Testis (tissue), 3 donors: ENCODE results near the gene SPPL3. TPM values are rescaled to one million over a fixed set of nuclear protein-coding genes. Genes with fewer than 3 reads are reported as not detected.

Source experiments
- DNase-seq: peaks from one replicate; pipeline ENCODE4 v3.0.0-alpha.2; 2019
- H3K27ac ChIP-seq, 2 donors: fragments of 200-600 bp; sonication (generic); one replicate each; pipeline ENCODE4 v1.5.1; 2019
- H3K27me3 ChIP-seq: fragments of 200-600 bp; sonication (generic); one replicate; pipeline ENCODE4 v1.5.1; 2019
- H3K36me3 ChIP-seq: fragments of 200-600 bp; sonication (generic); one replicate; pipeline ENCODE4 v1.5.1; 2017; ENCODE audit warnings: low read depth; ENCODE audit errors: missing control alignments
- H3K4me1 ChIP-seq: fragments of 200-600 bp; sonication (generic); one replicate; pipeline ENCODE4 v1.5.1; 2019
- H3K4me3 ChIP-seq, 2 donors: fragments of 200-600 bp; sonication (generic); one replicate each; pipeline ENCODE4 v1.5.1; 2017 to 2019
- H3K9me3 ChIP-seq: fragments of 200-600 bp; sonication (generic); one replicate; pipeline ENCODE4 v1.5.1; 2017
- POLR2A ChIP-seq: fragments of 450-650 bp; IDR thresholded peaks from one replicate; pipeline ENCODE4 v1.6.1; 2017; ENCODE audit warnings: antibody characterized with exemption, mild to moderate bottlenecking, moderate library complexity
- WGBS, 2 donors: methylation state at CpG; one replicate each; pipeline ENCODE4 v1.1.5; 2018; 5-methylcytosine and 5-hydroxymethylcytosine counted together
- intact Hi-C: fragments of 100-400 bp; cut with DNase I; formaldehyde crosslinking; loops from one replicate; pipeline ENCODE4 v1.15.1; 2023; ENCODE audit warnings: low total_unique reads
- polyA plus RNA-seq: library from polyadenylated mRNA; stranded (reverse); fragments of 350-450 nt; fragmentation: Illumina TruSeq; extraction: RNeasy Lipid Tissue Mini Kit (QIAGEN cat#74804); gene quantifications from one replicate; pipeline ENCODE4 v1.2.3, GENCODE V29; 2014; ENCODE audit warnings: low read depth, low replicate concordance; ENCODE audit not compliant: insufficient read depth
- total RNA-seq, 2 donors: library from RNA; depleted of rRNA; stranded (reverse); fragments of >200 nt; gene quantifications; one replicate each; pipeline ENCODE4 v1.2.3, GENCODE V29; 2016
- TF ChIP-seq, protein P1 (sequence below), 3 experiments: fragments of 450-650 bp in 2 of 3; fragments of 200-600 bp in 1 of 3; sonication (generic) in 1 of 3; IDR thresholded peaks; one replicate each; pipeline ENCODE4 v1.5.1; 2016 to 2019; ENCODE audit warnings: antibody characterized with exemption in 3 of 3, mild to moderate bottlenecking in 2 of 3, moderate library complexity in 1 of 3

Gene SPPL3
- total and polyA plus RNA-seq, 3 donors from 2014 or later, result 61.1 to 190 (median 65.4) TPM

DNA sequence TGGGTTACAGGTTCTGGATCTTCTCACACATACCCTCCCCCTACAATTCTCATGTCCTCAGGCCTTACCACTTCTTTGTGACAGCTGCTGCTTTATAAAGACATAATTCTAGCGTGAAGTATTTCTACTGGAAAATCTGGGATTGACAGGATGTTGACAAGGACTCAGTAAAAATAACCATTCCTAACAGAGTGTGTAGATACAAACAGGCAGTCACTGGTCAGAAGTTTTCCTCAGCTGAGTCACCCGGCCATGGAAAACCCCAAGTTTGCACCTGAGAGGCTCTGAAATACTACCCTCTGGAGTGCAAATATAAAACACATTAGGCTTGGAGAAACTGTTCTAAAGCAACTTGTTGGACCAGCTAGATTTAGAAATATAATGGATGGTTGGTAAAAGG lies 54.4 kb downstream of the SPPL3 start:
- intact Hi-C loops, result no loop called here
- no peak overlapping the region for H3K27ac ChIP-seq
- no peaks in the 10 kb centered on the region for H3K9me3 ChIP-seq
- H3K27me3 ChIP-seq, result no peaks in the 10 kb centered on the region
- H3K4me1 ChIP-seq, result peaks cover 6% of the 10 kb centered on the region
- WGBS, 2 donors, result 70 to 80% methylated on average over 2 of the region's 2 CpGs
- TF ChIP-seq POLR2A, result no peak
- TF ChIP-seq, protein P1, sequence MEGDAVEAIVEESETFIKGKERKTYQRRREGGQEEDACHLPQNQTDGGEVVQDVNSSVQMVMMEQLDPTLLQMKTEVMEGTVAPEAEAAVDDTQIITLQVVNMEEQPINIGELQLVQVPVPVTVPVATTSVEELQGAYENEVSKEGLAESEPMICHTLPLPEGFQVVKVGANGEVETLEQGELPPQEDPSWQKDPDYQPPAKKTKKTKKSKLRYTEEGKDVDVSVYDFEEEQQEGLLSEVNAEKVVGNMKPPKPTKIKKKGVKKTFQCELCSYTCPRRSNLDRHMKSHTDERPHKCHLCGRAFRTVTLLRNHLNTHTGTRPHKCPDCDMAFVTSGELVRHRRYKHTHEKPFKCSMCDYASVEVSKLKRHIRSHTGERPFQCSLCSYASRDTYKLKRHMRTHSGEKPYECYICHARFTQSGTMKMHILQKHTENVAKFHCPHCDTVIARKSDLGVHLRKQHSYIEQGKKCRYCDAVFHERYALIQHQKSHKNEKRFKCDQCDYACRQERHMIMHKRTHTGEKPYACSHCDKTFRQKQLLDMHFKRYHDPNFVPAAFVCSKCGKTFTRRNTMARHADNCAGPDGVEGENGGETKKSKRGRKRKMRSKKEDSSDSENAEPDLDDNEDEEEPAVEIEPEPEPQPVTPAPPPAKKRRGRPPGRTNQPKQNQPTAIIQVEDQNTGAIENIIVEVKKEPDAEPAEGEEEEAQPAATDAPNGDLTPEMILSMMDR (IDR thresholded peaks at IDR 0.05), result no peak
- H3K4me3 ChIP-seq, result no peak overlapping the region
- no peak for DNase-seq
- H3K36me3 ChIP-seq, result no peaks in the 10 kb centered on the region

- Histone ChIP-seq H3K36me3 (no peaks in the 10 kb centered on the region), H3K4me1 (peaks cover 6% of the 10 kb centered on the region), H3K27ac (no peak overlapping the region), H3K9me3 (no peaks in the 10 kb centered on the region), H3K27me3 (no peaks in the 10 kb centered on the region), H3K4me3 (no peak overlapping the region)
- intact Hi-C loops, result no loop called here
- no peak for DNase-seq
- no peak for TF ChIP-seq POLR2A
- TF ChIP-seq, protein P1 (IDR thresholded peaks at IDR 0.05), result no peak
- 38 to 49% methylated on average over 3 of the region's 3 CpGs for WGBS, 2 donors
Observed at GRCh38 chr12:120847814-120848213, 56.3 kb downstream of the SPPL3 start.

- 60 to 79% methylated on average over 4 of the region's 4 CpGs for WGBS, 2 donors
- H3K36me3 ChIP-seq, result no peaks in the 10 kb centered on the region
- no peak for DNase-seq
- intact Hi-C loops, result no loop called here
- H3K4me1 ChIP-seq, result peaks cover 6% of the 10 kb centered on the region
- no peaks in the 10 kb centered on the region for H3K9me3 ChIP-seq
- no peak overlapping the region for H3K27ac ChIP-seq
- TF ChIP-seq, protein P1 (IDR thresholded peaks at IDR 0.05), result no peak
- no peak for TF ChIP-seq POLR2A
- no peaks in the 10 kb centered on the region for H3K27me3 ChIP-seq
- H3K4me3 ChIP-seq, result no peak overlapping the region
Observed at GRCh38 chr12:120847392-120847791, 56.8 kb downstream of the SPPL3 start.

DNA sequence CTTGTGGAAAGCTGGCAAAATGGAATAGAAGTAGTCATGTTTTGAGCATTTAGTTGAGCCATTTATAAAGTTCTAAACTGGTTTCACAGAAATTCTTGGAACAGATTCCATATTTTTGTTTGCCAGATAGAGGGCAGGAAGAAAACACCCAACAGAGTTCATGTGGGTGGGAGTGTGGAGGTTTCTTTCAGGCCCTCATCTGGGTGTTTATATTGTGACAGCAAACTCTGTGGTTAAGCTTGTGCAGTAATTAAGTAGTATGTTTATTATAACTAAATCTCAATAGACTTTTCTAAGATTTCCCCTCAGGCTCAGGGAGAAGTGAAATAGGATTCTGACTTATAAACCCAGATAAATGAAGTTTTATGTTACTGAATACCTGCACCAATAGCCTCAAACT lies 57.4 kb downstream of the SPPL3 start:
- H3K27me3 ChIP-seq, result no peaks in the 10 kb centered on the region
- no peak for DNase-seq
- peaks cover 10% of the 10 kb centered on the region for H3K4me1 ChIP-seq
- intact Hi-C loops, result no loop called here
- no peak overlapping the region for H3K27ac ChIP-seq
- no peaks in the 10 kb centered on the region for H3K9me3 ChIP-seq
- no peak for TF ChIP-seq POLR2A
- TF ChIP-seq, protein P1 (IDR thresholded peaks at IDR 0.05), result no peak
- no peak overlapping the region for H3K4me3 ChIP-seq
- no peaks in the 10 kb centered on the region for H3K36me3 ChIP-seq

GRCh38 chr12:120845696-120846095 lies 58.5 kb downstream of the SPPL3 start:
- no peak for TF ChIP-seq POLR2A
- TF ChIP-seq, protein P1 (IDR thresholded peaks at IDR 0.05), result no peak
- Histone ChIP-seq H3K27ac (no peak overlapping the region), H3K4me1 (peaks cover 16% of the 10 kb centered on the region), H3K36me3 (no peaks in the 10 kb centered on the region), H3K27me3 (no peaks in the 10 kb centered on the region), H3K9me3 (no peaks in the 10 kb centered on the region), H3K4me3 (no peak overlapping the region)
- no peak for DNase-seq
- WGBS, 2 donors, result 93 to 99% methylated on average over 7 of the region's 7 CpGs
- intact Hi-C loops, result no loop called here
